OCI-LY3 (cell line): ENCODE data around the gene CMTR1.

Experiments
- H2AFZ ChIP-seq: fragments of 200-600, 300-600 bp; shearing (Covaris generic); 2 replicates; pipeline ENCODE4 v1.6.0; 2014; ENCODE audit warnings: antibody characterized with exemption, low read depth, low read length
- H3K27ac ChIP-seq: fragments of 200-600, 300-600 bp; sonication (generic); 2 replicates; pipeline ENCODE4 v1.5.1; 2014; ENCODE audit warnings: mild to moderate bottlenecking, low read length, moderate library complexity, mixed read lengths
- H3K27me3 ChIP-seq: fragments of 200-600, 300-600 bp; sonication (generic); 2 replicates; pipeline ENCODE4 v1.6.1; 2014; ENCODE audit warnings: low read depth, low read length, mixed read lengths
- H3K36me3 ChIP-seq: fragments of 200-600, 300-600 bp; sonication (generic); replicated peaks from 2 replicates; pipeline ENCODE3; 2014; ENCODE audit warnings: low read depth, low read length, mixed read lengths
- H3K4me1 ChIP-seq: fragments of 300-600, 200-600 bp; sonication (generic); 2 replicates; pipeline ENCODE4 v1.6.1; 2014; ENCODE audit warnings: low read length, mixed read lengths
- H3K4me2 ChIP-seq: fragments of 200-600, 300-600 bp; sonication (generic); 2 replicates; pipeline ENCODE4 v1.6.1; 2014; ENCODE audit warnings: low read length, mixed read lengths
- H3K4me3 ChIP-seq: fragments of 300-600, 200-600 bp; sonication (generic); 2 replicates; pipeline ENCODE4 v1.5.1; 2014; ENCODE audit warnings: antibody characterized with exemption, mild to moderate bottlenecking, low read length, moderate library complexity
- H3K79me2 ChIP-seq: fragments of 300-600, 200-600 bp; shearing (Covaris generic); 2 replicates; pipeline ENCODE4 v1.6.1; 2014; ENCODE audit warnings: mild to moderate bottlenecking, low read length, mixed read lengths
- H3K9ac ChIP-seq: fragments of 300-600, 200-600 bp; shearing (Covaris generic); 2 replicates; pipeline ENCODE4 v1.6.0; 2014; ENCODE audit warnings: mild to moderate bottlenecking, low read length, moderate library complexity
- H3K9me3 ChIP-seq: fragments of 200-600, 300-600 bp; shearing (Covaris generic); 2 replicates; pipeline ENCODE4 v1.6.1; 2014; ENCODE audit warnings: low read length, mixed read lengths; ENCODE audit not compliant: insufficient read depth
- H4K20me1 ChIP-seq: fragments of 200-600, 300-600 bp; sonication (generic); 2 replicates; pipeline ENCODE4 v1.6.1; 2016; ENCODE audit warnings: low read length, mixed read lengths; ENCODE audit not compliant: insufficient read depth
- EZH2phosphoT487 ChIP-seq: fragments of 200-600 bp; shearing (Covaris generic); IDR thresholded peaks from 2 replicates; pipeline ENCODE4 v1.6.1; 2018; ENCODE audit warnings: antibody characterized with exemption, mixed run types, low read depth
- TF ChIP-seq, protein P1 (sequence below): fragments of 200-600, 300-600 bp; sonication (generic); IDR thresholded peaks from 2 replicates; pipeline ENCODE4 v1.5.1; 2014; ENCODE audit warnings: antibody characterized with exemption, low read length, low read depth

CMTR1 gene

DNA sequence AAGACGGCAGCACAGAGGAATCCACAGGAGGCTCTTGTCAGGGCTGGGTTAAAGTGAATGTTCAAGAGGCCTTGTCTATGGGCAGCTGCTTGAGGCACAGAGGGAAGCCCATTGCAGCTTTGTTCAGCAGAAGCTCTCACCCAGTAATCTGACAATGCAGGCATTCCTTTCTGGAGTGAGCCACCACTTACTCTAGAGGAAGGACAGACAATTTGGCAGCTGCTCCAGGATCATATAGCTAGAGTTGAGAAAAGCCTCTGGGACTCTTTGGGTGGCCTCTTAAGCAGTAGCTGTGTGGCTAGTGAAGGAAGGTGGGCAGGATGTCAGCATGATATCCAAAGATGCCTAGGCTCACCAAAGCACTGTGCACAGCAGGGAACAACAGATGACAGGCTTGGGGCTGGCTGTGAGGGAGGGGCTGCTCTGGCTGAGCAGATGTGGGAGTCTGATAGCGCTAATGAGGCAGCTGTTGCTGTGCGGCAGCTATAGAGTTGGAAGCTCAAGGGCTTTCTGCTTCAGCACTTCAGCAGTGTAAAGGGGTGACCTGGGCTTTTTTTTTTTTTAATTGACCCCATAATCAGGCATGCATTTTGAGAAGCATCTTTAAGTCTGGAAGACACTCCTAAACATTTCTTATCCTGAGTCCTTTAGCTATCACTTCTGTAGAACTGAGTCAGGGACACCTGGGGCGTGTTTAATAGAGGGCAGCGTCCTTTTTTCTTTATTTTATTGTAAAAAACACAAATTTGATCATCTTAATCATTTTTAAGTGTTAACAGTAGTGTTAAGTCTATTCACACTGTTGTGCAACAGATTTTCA is 27.2 kb downstream of the CMTR1 start:
- Histone ChIP-seq H3K9me3 (no peaks in the 10 kb centered on the region), H3K27ac (no peak overlapping the region), H3K27me3 (no peaks in the 10 kb centered on the region), H3K4me3 (no peak overlapping the region), H2AFZ (no peak overlapping the region), H3K9ac (no peak overlapping the region), H3K36me3 (peaks cover 66% of the 10 kb centered on the region), H3K4me2 (no peak overlapping the region), H3K4me1 (no peaks in the 10 kb centered on the region), H4K20me1 (no peaks in the 10 kb centered on the region), H3K79me2 (no peaks in the 10 kb centered on the region)
- no peak for TF ChIP-seq EZH2phosphoT487
- TF ChIP-seq, protein P1, sequence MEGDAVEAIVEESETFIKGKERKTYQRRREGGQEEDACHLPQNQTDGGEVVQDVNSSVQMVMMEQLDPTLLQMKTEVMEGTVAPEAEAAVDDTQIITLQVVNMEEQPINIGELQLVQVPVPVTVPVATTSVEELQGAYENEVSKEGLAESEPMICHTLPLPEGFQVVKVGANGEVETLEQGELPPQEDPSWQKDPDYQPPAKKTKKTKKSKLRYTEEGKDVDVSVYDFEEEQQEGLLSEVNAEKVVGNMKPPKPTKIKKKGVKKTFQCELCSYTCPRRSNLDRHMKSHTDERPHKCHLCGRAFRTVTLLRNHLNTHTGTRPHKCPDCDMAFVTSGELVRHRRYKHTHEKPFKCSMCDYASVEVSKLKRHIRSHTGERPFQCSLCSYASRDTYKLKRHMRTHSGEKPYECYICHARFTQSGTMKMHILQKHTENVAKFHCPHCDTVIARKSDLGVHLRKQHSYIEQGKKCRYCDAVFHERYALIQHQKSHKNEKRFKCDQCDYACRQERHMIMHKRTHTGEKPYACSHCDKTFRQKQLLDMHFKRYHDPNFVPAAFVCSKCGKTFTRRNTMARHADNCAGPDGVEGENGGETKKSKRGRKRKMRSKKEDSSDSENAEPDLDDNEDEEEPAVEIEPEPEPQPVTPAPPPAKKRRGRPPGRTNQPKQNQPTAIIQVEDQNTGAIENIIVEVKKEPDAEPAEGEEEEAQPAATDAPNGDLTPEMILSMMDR: no peak

DNA sequence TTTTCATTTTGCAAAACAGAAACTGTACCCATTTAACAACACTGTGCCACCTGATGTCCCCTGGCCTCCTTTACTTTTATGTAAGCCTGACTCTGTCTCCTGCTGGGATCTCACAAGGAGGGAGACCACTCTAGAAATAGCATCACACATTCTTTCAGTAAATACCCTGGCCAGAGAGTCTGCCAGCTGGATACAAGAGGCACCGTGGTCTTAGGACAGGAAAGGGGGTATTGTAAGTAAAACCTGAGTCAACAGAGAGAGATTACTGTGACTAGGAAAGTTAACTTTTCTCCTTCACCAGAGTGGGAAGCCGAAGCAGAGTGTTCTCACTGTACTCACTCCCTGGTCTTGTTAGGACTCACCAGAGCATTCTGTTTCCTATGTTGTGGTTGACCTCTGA is 27.8 kb downstream of the CMTR1 start:
- Histone ChIP-seq H3K4me2 (no peak overlapping the region), H3K27me3 (no peaks in the 10 kb centered on the region), H3K27ac (no peak overlapping the region), H3K4me3 (no peak overlapping the region), H3K9ac (no peak overlapping the region), H3K4me1 (no peaks in the 10 kb centered on the region), H2AFZ (no peak overlapping the region), H3K79me2 (no peaks in the 10 kb centered on the region), H4K20me1 (no peaks in the 10 kb centered on the region), H3K9me3 (no peaks in the 10 kb centered on the region), H3K36me3 (peaks cover 64% of the 10 kb centered on the region)
- no peak for TF ChIP-seq EZH2phosphoT487
- TF ChIP-seq, protein P1: no peak

DNA sequence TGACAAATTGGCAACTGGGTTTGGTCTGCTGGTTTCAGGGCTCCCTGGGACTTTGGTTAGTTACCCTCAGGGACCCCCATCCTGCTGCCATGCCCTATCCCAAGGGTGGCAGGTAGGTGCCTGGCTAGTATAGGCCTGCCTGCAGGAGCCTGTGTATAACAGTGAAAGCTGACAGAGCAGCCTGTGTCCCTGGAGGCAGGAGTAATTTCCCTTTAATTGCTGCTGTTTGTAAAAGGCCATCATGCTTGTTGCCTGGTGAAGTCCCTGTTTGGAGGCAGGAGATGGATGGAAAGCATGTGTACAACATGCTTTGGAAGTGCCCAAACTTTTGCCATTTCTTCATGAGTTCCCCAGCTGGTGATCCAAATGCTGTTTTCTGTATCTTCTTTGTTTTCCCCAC is 30.1 kb downstream of the CMTR1 start:
- H4K20me1 ChIP-seq: no peaks in the 10 kb centered on the region
- H3K79me2 ChIP-seq: no peaks in the 10 kb centered on the region
- H3K4me2 ChIP-seq: no peak overlapping the region
- no peak overlapping the region for H3K9ac ChIP-seq
- TF ChIP-seq, protein P1: no peak
- no peak for TF ChIP-seq EZH2phosphoT487
- H3K36me3 ChIP-seq: peaks cover 64% of the 10 kb centered on the region
- H2AFZ ChIP-seq: no peak overlapping the region
- H3K4me1 ChIP-seq: no peaks in the 10 kb centered on the region
- no peak overlapping the region for H3K27ac ChIP-seq
- H3K4me3 ChIP-seq: no peak overlapping the region
- H3K27me3 ChIP-seq: no peaks in the 10 kb centered on the region
- peaks cover 6% of the 10 kb centered on the region; the same call in 1 of the 2 replicates for H3K9me3 ChIP-seq

DNA sequence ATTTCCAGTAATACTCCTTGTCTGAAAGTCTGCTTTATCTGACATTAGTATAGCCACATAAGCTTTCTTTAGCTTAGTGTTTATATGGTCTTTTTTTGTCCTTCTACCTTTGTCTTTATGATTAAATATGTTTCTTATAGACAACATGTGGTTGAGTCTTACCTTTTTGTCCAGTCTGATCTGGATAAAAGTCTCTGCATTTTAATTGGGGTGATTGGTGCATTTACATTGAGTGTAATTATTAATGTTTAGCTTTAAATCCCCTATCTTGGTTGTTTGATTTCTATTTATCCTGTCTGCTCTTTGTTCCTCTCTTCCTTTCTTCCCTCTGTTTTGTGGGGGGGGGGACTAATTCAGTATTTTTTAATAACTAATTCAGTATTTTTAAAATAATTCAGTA is 34.7 kb downstream of the CMTR1 start:
- TF ChIP-seq, protein P1: no peak
- TF ChIP-seq EZH2phosphoT487: no peak
- Histone ChIP-seq H3K4me3 (no peak overlapping the region), H3K27me3 (no peaks in the 10 kb centered on the region), H3K27ac (no peak overlapping the region), H3K9ac (no peak overlapping the region), H3K79me2 (no peaks in the 10 kb centered on the region), H4K20me1 (no peaks in the 10 kb centered on the region), H3K4me2 (no peak overlapping the region), H3K36me3 (peaks cover 56% of the 10 kb centered on the region), H3K4me1 (no peaks in the 10 kb centered on the region), H3K9me3 (peaks cover 6% of the 10 kb centered on the region; the same call in 1 of the 2 replicates), H2AFZ (no peak overlapping the region)
